Body of pancreas (tissue), 4 donors: ENCODE results near the gene SUN2. TPM values are rescaled to one million over a fixed set of nuclear protein-coding genes. Genes with fewer than 3 reads are reported as not detected.
A peak's percentile ranks its signal among the peaks of the same experiment; 100 is the strongest.

ENCODE experiments used
- ATAC-seq: fragments of 150-250 bp; one replicate; pipeline ENCODE4 v1.9.1; 2016
- DNase-seq, 4 donors: peaks; one replicate each; pipeline ENCODE4 v3.0.0-alpha.2; 2019
- H3K27ac ChIP-seq, 4 donors: fragments of 200-600 bp; sonication (generic); 1 replicate in 3 of 4; 2 replicates in 1 of 4; pipeline versions ENCODE4 v1.5.1 to v1.6.1; 2016 to 2019; ENCODE audit warnings: mild to moderate bottlenecking in 1 of 4, mixed read lengths in 1 of 4, moderate library complexity in 1 of 4
- H3K27me3 ChIP-seq, 2 donors: fragments of 200-600 bp; sonication (generic); one replicate each; pipeline ENCODE4 v1.6.0; 2016; ENCODE audit warnings: mild to moderate bottlenecking in 1 of 2
- H3K36me3 ChIP-seq, 2 donors: fragments of 200-600 bp; sonication (generic); replicated peaks in 1 of 2; 2 replicates each; pipeline ENCODE4 v1.5.1; 2016; ENCODE audit warnings: low read depth in 2 of 2; ENCODE audit not compliant: insufficient read depth in 1 of 2
- H3K4me1 ChIP-seq: fragments of 200-600 bp; sonication (generic); one replicate; pipeline ENCODE4 v1.6.0; 2016
- H3K4me3 ChIP-seq, 2 donors: fragments of 200-600 bp; sonication (generic); 1 replicate in 1 of 2; 2 replicates in 1 of 2; pipeline ENCODE4 v1.5.1; 2016 to 2019
- H3K9me3 ChIP-seq, 3 donors: fragments of 200-600 bp; sonication (generic); 1 replicate in 2 of 3; 2 replicates in 1 of 3; pipeline ENCODE4 v1.5.1; 2016
- CTCF ChIP-seq, 7 experiments: fragments of 450-650 bp in 4 of 7; fragments of 200-600 bp in 3 of 7; sonication (generic) in 3 of 7; IDR thresholded peaks; one replicate each; pipeline ENCODE4 v1.5.1; 2016 to 2019; ENCODE audit warnings: antibody characterized with exemption in 7 of 7
- POLR2A ChIP-seq, 3 donors: fragments of 450-650 bp; IDR thresholded peaks; one replicate each; pipeline ENCODE4 v1.6.1; 2016; ENCODE audit warnings: antibody characterized with exemption in 3 of 3, mild to moderate bottlenecking in 2 of 3
- WGBS, 2 donors: methylation state at CpG; one replicate each; pipeline ENCODE4 v1.1.5; 2017; 5-methylcytosine and 5-hydroxymethylcytosine counted together
- intact Hi-C: fragments of 100-400 bp; cut with DNase I; formaldehyde crosslinking; loops from one replicate; pipeline ENCODE4 v1.15.1; 2023
- total RNA-seq, 2 donors: library from RNA; depleted of rRNA; stranded (reverse); fragments of >200 nt; gene quantifications; one replicate each; pipeline ENCODE4 v1.1.0, GENCODE V29; 2016

The SUN2 gene
- total RNA-seq, 2 donors from 2014 or later = 143 to 166 TPM

GRCh38 chr22:38709306-38709705 is 46.5 kb downstream of the SUN2 start:
- intact Hi-C loops = no loop called here
- H3K4me1 ChIP-seq = peaks cover 38% of the 10 kb centered on the region
- H3K9me3 ChIP-seq = no peaks in the 10 kb centered on the region

GRCh38 chr22:38707984-38708383 is 47.8 kb downstream of the SUN2 start:
- 26 to 38% methylated on average over 3 of the region's 3 CpGs for WGBS, 2 donors
- Histone ChIP-seq H3K4me3 (no peak overlapping the region), H3K4me1 (peaks cover 39% of the 10 kb centered on the region), H3K9me3 (no peaks in the 10 kb centered on the region), H3K27me3 (no peaks in the 10 kb centered on the region), H3K27ac (peak overlapping the region in 1 of 4 donors; percentile 97), H3K36me3 (no peaks in the 10 kb centered on the region)
- TF ChIP-seq CTCF (IDR thresholded peaks at IDR 0.05) (no peak), POLR2A (IDR thresholded peaks at IDR 0.05) (no peak)
- intact Hi-C loops = no loop called here
- ATAC-seq (no peak), DNase-seq (no peak)

More at GRCh38 chr22:38709306-38709705, 46.5 kb downstream of the SUN2 start:
- H3K27ac ChIP-seq = no peak overlapping the region
- no peak for TF ChIP-seq POLR2A (IDR thresholded peaks at IDR 0.05)
- TF ChIP-seq CTCF (IDR thresholded peaks at IDR 0.05) = no peak
- no peaks in the 10 kb centered on the region for H3K36me3 ChIP-seq
- 77 to 88% methylated on average over 3 of the region's 3 CpGs for WGBS, 2 donors
- H3K4me3 ChIP-seq = no peak overlapping the region
- H3K27me3 ChIP-seq = no peaks in the 10 kb centered on the region
- ATAC-seq = no peak
- DNase-seq = no peak

GRCh38 chr22:38707346-38707745 is 48.5 kb downstream of the SUN2 start:
- no peak for ATAC-seq
- WGBS, 2 donors = 6 to 12% methylated on average over 2 of the region's 2 CpGs

DNA sequence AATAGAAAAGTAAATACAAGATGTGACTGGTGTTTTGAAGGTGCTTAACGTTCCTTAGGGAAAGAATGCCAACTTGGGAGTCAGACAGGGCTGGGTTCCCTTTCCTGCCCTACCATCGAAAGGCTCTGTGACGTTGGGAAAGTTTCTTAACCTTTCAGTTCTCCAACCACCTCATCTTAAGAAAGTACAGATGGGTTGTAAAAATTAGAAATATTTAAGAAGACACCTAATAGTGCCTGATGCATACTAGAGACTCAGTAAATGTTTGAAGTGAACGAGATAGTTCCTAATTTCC is 49.0 kb downstream of the SUN2 start:
- H3K27ac ChIP-seq = peak overlapping the region; percentile 84 to 97 (median 94)
- TF ChIP-seq CTCF (IDR thresholded peaks at IDR 0.05) (no peak), POLR2A (IDR thresholded peaks at IDR 0.05) (no peak)
- WGBS, 2 donors = 1% methylated on average over 4 of the region's 4 CpGs
- intact Hi-C loops = no loop called here
- DNase-seq = no peak
- no peak for ATAC-seq
- no peaks in the 10 kb centered on the region for H3K27me3 ChIP-seq
- no peaks in the 10 kb centered on the region for H3K36me3 ChIP-seq
- H3K4me1 ChIP-seq = peaks cover 39% of the 10 kb centered on the region
- H3K9me3 ChIP-seq = no peaks in the 10 kb centered on the region
- peak overlapping the region; percentile 60 to 96 for H3K4me3 ChIP-seq

More at GRCh38 chr22:38707346-38707745, 48.5 kb downstream of the SUN2 start:
- no peak overlapping the region for H3K4me3 ChIP-seq
- no peak for DNase-seq
- peaks cover 39% of the 10 kb centered on the region for H3K4me1 ChIP-seq
- TF ChIP-seq CTCF (IDR thresholded peaks at IDR 0.05) (no peak), POLR2A (IDR thresholded peaks at IDR 0.05) (no peak)
- H3K9me3 ChIP-seq = no peaks in the 10 kb centered on the region
- H3K27me3 ChIP-seq = no peaks in the 10 kb centered on the region
- no peaks in the 10 kb centered on the region for H3K36me3 ChIP-seq
- peak overlapping the region; percentile 47 to 97 (median 90) for H3K27ac ChIP-seq
- intact Hi-C loops = no loop called here

- Histone ChIP-seq H3K27ac (peak overlapping the region; percentile 84 to 97 (median 94)), H3K9me3 (no peaks in the 10 kb centered on the region), H3K4me3 (peak overlapping the region; percentile 60 to 96), H3K36me3 (no peaks in the 10 kb centered on the region), H3K27me3 (no peaks in the 10 kb centered on the region), H3K4me1 (peaks cover 44% of the 10 kb centered on the region)
- DNase-seq = peak; percentile 48 to 52 (median 50)
- intact Hi-C loops = no loop called here
- WGBS, 2 donors = 1 to 2% methylated on average over 15 to 55 of the region's 80 CpGs
- TF ChIP-seq POLR2A (IDR thresholded peaks at IDR 0.05) (no peak), CTCF (IDR thresholded peaks at IDR 0.05) (peak in 1 of 7 experiments; percentile 1)
- peak; percentile 6 for ATAC-seq
These were observed 49.5 kb downstream of the SUN2 start for GRCh38 chr22:38706101-38706900.
